Measurements from ENCODE around the gene RAMAC.

RAMAC gene

GRCh38 chr15:82960766-82961165 is 25.2 kb upstream of the RAMAC start:
- H3K4me1 ChIP-seq (ENCODE audit: control insufficient read depth in 1 of 2, insufficient read depth in 1 of 2, low read depth in 1 of 2, low read length in 1 of 2) = peaks cover 0 to 3% of the 10 kb centered on the region in 2 experiments
- H3K36me3 ChIP-seq = no peaks in the 10 kb centered on the region
- no peak overlapping the region for H3K27ac ChIP-seq
- H3K9me3 ChIP-seq = no peaks in the 10 kb centered on the region
- H3K27me3 ChIP-seq = no peaks in the 10 kb centered on the region
- no peak overlapping the region for H3K4me3 ChIP-seq (ENCODE audit: low read depth in 1 of 2, low read length in 1 of 2)
- no peak for TF ChIP-seq CTCF (IDR thresholded peaks at IDR 0.05)

- H3K9me3 ChIP-seq = no peaks in the 10 kb centered on the region
- H3K4me1 ChIP-seq (ENCODE audit: control insufficient read depth in 1 of 2, insufficient read depth in 1 of 2, low read depth in 1 of 2, low read length in 1 of 2) = peaks cover 7% of the 10 kb centered on the region in 2 experiments
- no peak overlapping the region for H3K4me3 ChIP-seq (ENCODE audit: low read depth in 1 of 2, low read length in 1 of 2)
- no peaks in the 10 kb centered on the region for H3K27me3 ChIP-seq
- no peak overlapping the region for H3K27ac ChIP-seq
- TF ChIP-seq CTCF (IDR thresholded peaks at IDR 0.05) = no peak
- no peaks in the 10 kb centered on the region for H3K36me3 ChIP-seq
Observed at GRCh38 chr15:82963471-82964341, 22.3 kb upstream of the RAMAC start.

GRCh38 chr15:82964890-82965289 is 21.1 kb upstream of the RAMAC start:
- no peak overlapping the region for H3K27ac ChIP-seq
- H3K4me3 ChIP-seq (ENCODE audit: low read depth in 1 of 2, low read length in 1 of 2) = no peak overlapping the region
- H3K4me1 ChIP-seq (ENCODE audit: control insufficient read depth in 1 of 2, insufficient read depth in 1 of 2, low read depth in 1 of 2, low read length in 1 of 2) = peaks cover 7% of the 10 kb centered on the region in 2 experiments
- no peaks in the 10 kb centered on the region for H3K36me3 ChIP-seq
- H3K9me3 ChIP-seq = no peaks in the 10 kb centered on the region
- TF ChIP-seq CTCF (IDR thresholded peaks at IDR 0.05) = no peak
- H3K27me3 ChIP-seq = no peaks in the 10 kb centered on the region

GRCh38 chr15:82966671-82967071 is 19.3 kb upstream of the RAMAC start:
- H3K36me3 ChIP-seq = no peaks in the 10 kb centered on the region
- no peaks in the 10 kb centered on the region for H3K9me3 ChIP-seq
- H3K4me3 ChIP-seq (ENCODE audit: low read depth in 1 of 2, low read length in 1 of 2) = no peak overlapping the region
- TF ChIP-seq CTCF (IDR thresholded peaks at IDR 0.05) = no peak
- H3K4me1 ChIP-seq (ENCODE audit: control insufficient read depth in 1 of 2, insufficient read depth in 1 of 2, low read depth in 1 of 2, low read length in 1 of 2) = peaks cover 4 to 7% of the 10 kb centered on the region in 2 experiments
- no peaks in the 10 kb centered on the region for H3K27me3 ChIP-seq
- no peak overlapping the region for H3K27ac ChIP-seq

- no peaks in the 10 kb centered on the region for H3K36me3 ChIP-seq
- no peaks in the 10 kb centered on the region for H3K9me3 ChIP-seq
- no peaks in the 10 kb centered on the region for H3K27me3 ChIP-seq
- H3K4me1 ChIP-seq (ENCODE audit: control insufficient read depth in 1 of 2, insufficient read depth in 1 of 2, low read depth in 1 of 2, low read length in 1 of 2) = peaks cover 4 to 7% of the 10 kb centered on the region in 2 experiments
- no peak overlapping the region for H3K27ac ChIP-seq
- TF ChIP-seq CTCF (IDR thresholded peaks at IDR 0.05) = no peak
- no peak overlapping the region for H3K4me3 ChIP-seq (ENCODE audit: low read depth in 1 of 2, low read length in 1 of 2)
Observed at GRCh38 chr15:82968066-82968465, 17.9 kb upstream of the RAMAC start.
